SU-DHL-6 (cell line): ENCODE data around the gene ANKRD13D.
"Not testable (repeated sequence)": the region's sequence is repeated elsewhere in the genome, so short reads cannot be mapped to it uniquely, and the experiment has no call there.

ENCODE experiments used
- H2AFZ ChIP-seq: fragments of 200-600 bp; sonication (generic); 2 replicates; pipeline ENCODE4 v1.6.1; 2014; ENCODE audit warnings: low read depth, mild to moderate bottlenecking, moderate library complexity, mixed read lengths, antibody characterized with exemption, low read length; ENCODE audit not compliant: severe bottlenecking
- H3F3A ChIP-seq: fragments of 200-600 bp; shearing (Covaris generic); 2 replicates; pipeline ENCODE4 v1.6.0; 2016; ENCODE audit warnings: antibody characterized with exemption, mild to moderate bottlenecking; ENCODE audit not compliant: insufficient read depth
- H3K27ac ChIP-seq: fragments of 200-600 bp; sonication (generic); 2 replicates; pipeline ENCODE4 v1.5.1; 2016; ENCODE audit warnings: low read depth, mild to moderate bottlenecking, low read length, moderate library complexity, mixed read lengths
- H3K27me3 ChIP-seq: fragments of 200-600 bp; sonication (generic), shearing (Covaris generic); 2 replicates; pipeline ENCODE4 v1.6.0; 2014; ENCODE audit warnings: mild to moderate bottlenecking, low read length
- H3K36me3 ChIP-seq: fragments of 200-600 bp; sonication (generic); 2 replicates; pipeline ENCODE4 v1.6.1; 2014; ENCODE audit warnings: mild to moderate bottlenecking, low read length, mixed read lengths
- H3K4me2 ChIP-seq: fragments of 300-600, 200-600 bp; shearing (Covaris generic), sonication (generic); 2 replicates; pipeline ENCODE4 v1.6.0; 2014; ENCODE audit warnings: low read length, low read depth, mild to moderate bottlenecking; ENCODE audit not compliant: poor library complexity, severe bottlenecking
- H3K4me3 ChIP-seq: fragments of 200-600 bp; sonication (generic); 2 replicates; pipeline ENCODE4 v1.5.1; 2014; ENCODE audit warnings: antibody characterized with exemption, low read length, mild to moderate bottlenecking, mixed read lengths; ENCODE audit not compliant: insufficient read depth, poor library complexity, severe bottlenecking
- H3K79me2 ChIP-seq: fragments of 200-600 bp; sonication (generic); 2 replicates; pipeline ENCODE4 v1.6.1; 2014; ENCODE audit warnings: mild to moderate bottlenecking, low read length, moderate library complexity; ENCODE audit not compliant: insufficient read depth
- H3K9ac ChIP-seq: fragments of 200-600 bp; sonication (generic); 2 replicates; pipeline ENCODE4 v1.7.0; 2014; ENCODE audit warnings: mild to moderate bottlenecking, low read length
- H3K9me2 ChIP-seq: fragments of 200-600 bp; sonication (generic); replicated peaks from 2 replicates; pipeline ENCODE4 v1.6.1; 2014; ENCODE audit warnings: low read length; ENCODE audit not compliant: insufficient read depth
- H3K9me3 ChIP-seq: fragments of 200-600 bp; sonication (generic); 2 replicates; pipeline ENCODE4 v1.6.1; 2014; ENCODE audit warnings: low read length, mixed read lengths; ENCODE audit not compliant: insufficient read depth
- H4K20me1 ChIP-seq: fragments of 200-600 bp; sonication (generic); 2 replicates; pipeline ENCODE4 v1.6.1; 2014; ENCODE audit warnings: low read depth, mild to moderate bottlenecking, antibody characterized with exemption, low read length, moderate library complexity, mixed read lengths
- CTCF ChIP-seq: fragments of 200-600 bp; sonication (generic); IDR thresholded peaks from one replicate; pipeline ENCODE4 v1.5.1; 2017; ENCODE audit warnings: antibody characterized with exemption, mild to moderate bottlenecking, low read length, moderate library complexity; ENCODE audit not compliant: insufficient read depth, poor library complexity, severe bottlenecking
- EZH2phosphoT487 ChIP-seq: fragments of 200-600 bp; sonication (generic), shearing (Covaris generic); conservative IDR thresholded peaks from 2 replicates; pipeline ENCODE4 v1.6.1; 2018; ENCODE audit warnings: mild to moderate bottlenecking, antibody characterized with exemption, low read length, moderate library complexity, mixed read lengths

ANKRD13D gene

GRCh38 chr11:67256477-67257135, 32.5 kb upstream of the ANKRD13D start:
- no peak for TF ChIP-seq EZH2phosphoT487
- Histone ChIP-seq H3K9ac (no peak overlapping the region), H3K36me3 (0 out of 2 replicates have a peak, but pooled peaks cover 3% of the 10 kb centered on the region), H3K4me2 (no peak overlapping the region), H3K27me3 (no peaks in the 10 kb centered on the region), H3K79me2 (no peaks in the 10 kb centered on the region), H3K9me2 (no peaks in the 10 kb centered on the region), H3K9me3 (no peaks in the 10 kb centered on the region), H3K4me3 (no peak overlapping the region), H3K27ac (no peak overlapping the region), H4K20me1 (no peaks in the 10 kb centered on the region), H3F3A (peaks cover 12% of the 10 kb centered on the region; the same call in 1 of the 2 replicates), H2AFZ (no peak overlapping the region)

- Histone ChIP-seq H3K9me3 (no peaks in the 10 kb centered on the region), H4K20me1 (no peaks in the 10 kb centered on the region), H2AFZ (no peak overlapping the region), H3K36me3 (no peaks in the 10 kb centered on the region), H3K9me2 (no peaks in the 10 kb centered on the region), H3K27me3 (no peaks in the 10 kb centered on the region), H3K79me2 (no peaks in the 10 kb centered on the region), H3K4me2 (no peak overlapping the region), H3F3A (peaks cover 12% of the 10 kb centered on the region; the same call in 1 of the 2 replicates), H3K27ac (no peak overlapping the region), H3K4me3 (no peak overlapping the region), H3K9ac (no peak overlapping the region)
- TF ChIP-seq CTCF, result no peak
- no peak for TF ChIP-seq EZH2phosphoT487
Measured at GRCh38 chr11:67260406-67260805, 28.7 kb upstream of the ANKRD13D start.

GRCh38 chr11:67260885-67261639, 28.0 kb upstream of the ANKRD13D start:
- H3K79me2 ChIP-seq, H3K4me3 ChIP-seq, H3K9ac ChIP-seq, H3K27ac ChIP-seq, H2AFZ ChIP-seq, H3K4me2 ChIP-seq, H3K9me3 ChIP-seq, H3K27me3 ChIP-seq, H4K20me1 ChIP-seq, H3K36me3 ChIP-seq, H3K9me2 ChIP-seq: not testable (repeated sequence)
- peaks cover 12% of the 10 kb centered on the region; the same call in 1 of the 2 replicates for H3F3A ChIP-seq

- TF ChIP-seq EZH2phosphoT487 (no peak), CTCF (no peak)
- Histone ChIP-seq H3K27me3 (no peaks in the 10 kb centered on the region), H3K9me2 (no peaks in the 10 kb centered on the region), H2AFZ (no peak overlapping the region), H3K4me3 (no peak overlapping the region), H3K36me3 (no peaks in the 10 kb centered on the region), H3K9ac (no peak overlapping the region), H3K79me2 (no peaks in the 10 kb centered on the region), H3K4me2 (no peak overlapping the region), H3K9me3 (no peaks in the 10 kb centered on the region), H3K27ac (no peak overlapping the region), H3F3A (peaks cover 12% of the 10 kb centered on the region; the same call in 1 of the 2 replicates), H4K20me1 (no peaks in the 10 kb centered on the region)
Measured at GRCh38 chr11:67261640-67261945, 27.5 kb upstream of the ANKRD13D start.
